Fibroblast of peridontal ligament (primary cell): ENCODE measurements around the gene C1orf159.

ENCODE experiments used
- DNase-seq: peaks from one replicate; pipeline ENCODE4 v3.0.0-alpha.2; 2010; ENCODE audit errors: extremely low read depth

C1orf159 gene

GRCh38 chr1:1053682-1054081 lies 62.2 kb downstream of the C1orf159 start:
- DNase-seq = no peak

GRCh38 chr1:1053022-1053421 lies 62.9 kb downstream of the C1orf159 start:
- no peak for DNase-seq

- no peak for DNase-seq
Observed at GRCh38 chr1:1052003-1052840, 63.7 kb downstream of the C1orf159 start.

GRCh38 chr1:1051127-1051810 lies 64.6 kb downstream of the C1orf159 start:
- no peak for DNase-seq

- no peak for DNase-seq
Observed at GRCh38 chr1:1050577-1051052, 65.3 kb downstream of the C1orf159 start.

- DNase-seq = no peak
Observed at GRCh38 chr1:1049318-1050165, 66.3 kb downstream of the C1orf159 start.

- DNase-seq = no peak
Observed at GRCh38 chr1:1048765-1049164, 67.1 kb downstream of the C1orf159 start.

GRCh38 chr1:1047963-1048362 lies 67.9 kb downstream of the C1orf159 start:
- no peak for DNase-seq

- no peak for DNase-seq
Observed at GRCh38 chr1:1047407-1047806, 68.5 kb downstream of the C1orf159 start.

GRCh38 chr1:1046767-1047166 lies 69.1 kb downstream of the C1orf159 start:
- no peak for DNase-seq

GRCh38 chr1:1046243-1046642 lies 69.6 kb downstream of the C1orf159 start:
- DNase-seq = no peak

GRCh38 chr1:1045129-1045528 lies 70.8 kb downstream of the C1orf159 start:
- no peak for DNase-seq

GRCh38 chr1:1044455-1045078 lies 71.3 kb downstream of the C1orf159 start:
- no peak for DNase-seq

- DNase-seq = no peak
Observed at GRCh38 chr1:1043921-1044320, 72.0 kb downstream of the C1orf159 start.

GRCh38 chr1:1043411-1043810 lies 72.5 kb downstream of the C1orf159 start:
- no peak for DNase-seq

GRCh38 chr1:1042835-1043234 lies 73.1 kb downstream of the C1orf159 start:
- no peak for DNase-seq

GRCh38 chr1:1041873-1042272 lies 74.0 kb downstream of the C1orf159 start:
- no peak for DNase-seq

GRCh38 chr1:1041092-1041523 lies 74.8 kb downstream of the C1orf159 start:
- DNase-seq = no peak

GRCh38 chr1:1040004-1040991 lies 75.6 kb downstream of the C1orf159 start:
- peak; percentile 41 for DNase-seq

- no peak for DNase-seq
Observed at GRCh38 chr1:1039145-1039910, 76.6 kb downstream of the C1orf159 start.
